Activated naive CD4-positive, alpha-beta T cell treated with anti-CD3 and anti-CD28 coated beads, Interleukin-2, amount 50 U/mL, for 24 hours (primary cell): Measurements from ENCODE around the gene DES.

Experiments used
- H3K27ac Mint-ChIP-seq: one replicate; pipeline ENCODE4 v1.8.0; 2021; ENCODE audit warnings: mild to moderate bottlenecking, mixed read lengths
- H3K27me3 Mint-ChIP-seq: one replicate; pipeline ENCODE4 v1.8.0; 2021; ENCODE audit warnings: mixed read lengths
- H3K36me3 Mint-ChIP-seq: one replicate; pipeline ENCODE4 v1.8.0; 2021; ENCODE audit warnings: mixed read lengths
- H3K4me1 Mint-ChIP-seq: one replicate; pipeline ENCODE4 v1.8.0; 2021; ENCODE audit warnings: mixed read lengths
- H3K4me3 Mint-ChIP-seq: one replicate; pipeline ENCODE4 v1.8.0; 2021; ENCODE audit warnings: mild to moderate bottlenecking, mixed read lengths
- H3K9me3 Mint-ChIP-seq: one replicate; pipeline ENCODE4 v1.8.0; 2021; ENCODE audit warnings: mixed read lengths

Gene DES

DNA sequence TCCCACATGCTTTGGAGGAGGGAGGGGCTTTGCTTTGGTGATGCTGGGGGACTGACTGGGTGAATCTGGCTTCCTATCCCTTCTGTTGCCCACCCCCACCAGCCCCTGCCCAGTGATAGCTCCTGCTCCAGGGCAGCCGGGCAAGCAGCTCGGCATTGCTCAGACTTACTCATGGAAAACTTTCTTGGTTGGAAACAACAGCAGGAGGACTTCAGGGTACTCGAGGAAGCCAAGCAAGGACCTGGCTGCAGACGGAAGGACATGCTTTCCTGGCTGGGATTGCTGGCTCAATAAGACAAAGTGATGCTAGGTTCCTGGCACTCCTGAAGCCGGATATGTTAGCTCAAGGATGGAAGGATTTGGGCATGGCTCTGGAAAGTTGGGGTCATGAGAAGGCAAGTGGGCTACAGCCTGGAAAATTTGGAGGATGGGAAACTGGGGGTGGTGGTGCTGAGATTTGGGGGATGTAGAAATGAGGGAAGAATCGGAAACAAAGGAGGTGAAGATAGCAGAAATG is 19.6 kb downstream of the DES start:
- peaks cover 12% of the 10 kb centered on the region for H3K4me1 Mint-ChIP-seq
- H3K27me3 Mint-ChIP-seq: peaks cover 14% of the 10 kb centered on the region

DNA sequence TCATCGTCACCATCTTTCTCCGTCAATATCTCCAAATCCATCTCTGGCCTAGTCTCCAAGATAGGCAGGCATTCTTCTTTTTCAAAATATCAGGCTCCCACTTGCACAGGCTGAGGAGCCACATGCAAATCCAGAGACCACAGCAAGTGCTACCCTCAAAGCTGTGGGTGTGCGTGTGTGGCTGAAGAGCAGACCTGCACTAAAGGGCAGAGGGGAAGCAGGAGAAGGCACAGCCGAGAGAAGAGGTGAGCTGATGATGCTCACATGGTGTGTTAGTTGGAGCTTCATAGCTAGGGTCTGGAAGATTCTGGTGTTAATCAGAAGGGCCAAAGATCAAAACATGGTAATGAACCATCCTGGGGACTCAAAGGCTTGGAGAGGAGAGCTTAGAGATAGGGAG is 20.3 kb downstream of the DES start:
- Mint-ChIP-seq H3K9me3 (no peaks in the 10 kb centered on the region), H3K4me3 (no peak overlapping the region), H3K27ac (no peak overlapping the region), H3K4me1 (peaks cover 16% of the 10 kb centered on the region), H3K27me3 (peaks cover 14% of the 10 kb centered on the region), H3K36me3 (no peaks in the 10 kb centered on the region)

More for the DNA sequence above, 19.6 kb downstream of the DES start:
- H3K27ac Mint-ChIP-seq: no peak overlapping the region
- no peaks in the 10 kb centered on the region for H3K9me3 Mint-ChIP-seq
- H3K36me3 Mint-ChIP-seq: no peaks in the 10 kb centered on the region
- no peak overlapping the region for H3K4me3 Mint-ChIP-seq

GRCh38 chr2:219439506-219439905 is 21.3 kb downstream of the DES start:
- Mint-ChIP-seq H3K36me3 (no peaks in the 10 kb centered on the region), H3K4me3 (no peak overlapping the region), H3K9me3 (no peaks in the 10 kb centered on the region), H3K27me3 (peaks cover 10% of the 10 kb centered on the region), H3K4me1 (peaks cover 16% of the 10 kb centered on the region), H3K27ac (no peak overlapping the region)

DNA sequence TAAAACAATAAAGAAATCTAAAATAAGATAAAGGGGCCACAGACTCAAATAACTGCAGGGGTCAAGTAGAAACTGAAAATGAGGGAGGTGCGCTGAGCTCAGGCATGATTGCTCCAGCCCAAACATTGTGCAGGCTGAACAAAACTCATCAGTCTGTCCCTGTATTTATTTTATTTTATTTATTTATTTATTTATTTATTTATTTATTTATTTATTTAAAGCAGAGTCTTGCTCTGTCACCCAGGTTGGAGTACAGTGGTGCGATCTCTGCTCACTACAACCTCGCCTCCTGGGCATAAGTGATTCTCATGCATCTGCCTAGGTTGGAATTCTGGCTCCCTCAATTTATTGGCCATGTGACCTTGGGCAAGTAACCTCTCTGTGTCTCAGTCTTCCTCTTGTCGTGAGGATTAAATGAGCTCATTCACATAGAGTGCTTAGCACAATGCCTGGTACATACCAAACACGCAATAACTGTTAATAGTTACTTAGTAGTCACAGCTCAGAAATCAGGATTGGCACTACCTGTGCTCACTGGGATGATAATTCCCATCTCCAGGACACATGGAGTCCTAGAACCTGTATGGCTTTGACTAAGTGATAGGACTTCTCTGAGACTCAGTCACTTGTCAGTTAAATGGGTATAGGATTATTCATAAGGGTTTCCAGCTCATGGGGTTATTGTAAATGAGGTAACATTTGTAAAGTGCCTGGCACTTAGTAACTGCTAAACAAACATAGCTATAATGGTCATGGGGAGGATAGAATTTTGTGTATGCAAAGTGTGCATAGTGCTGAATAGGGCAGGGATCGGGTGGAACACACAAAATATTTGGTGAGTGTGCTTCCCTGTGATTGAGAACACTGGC is 22.4 kb downstream of the DES start:
- Mint-ChIP-seq H3K27ac (peak overlapping the region; percentile 87), H3K27me3 (peaks cover 9% of the 10 kb centered on the region), H3K4me3 (peak overlapping the region; percentile 82), H3K36me3 (no peaks in the 10 kb centered on the region), H3K4me1 (peaks cover 16% of the 10 kb centered on the region), H3K9me3 (no peaks in the 10 kb centered on the region)

DNA sequence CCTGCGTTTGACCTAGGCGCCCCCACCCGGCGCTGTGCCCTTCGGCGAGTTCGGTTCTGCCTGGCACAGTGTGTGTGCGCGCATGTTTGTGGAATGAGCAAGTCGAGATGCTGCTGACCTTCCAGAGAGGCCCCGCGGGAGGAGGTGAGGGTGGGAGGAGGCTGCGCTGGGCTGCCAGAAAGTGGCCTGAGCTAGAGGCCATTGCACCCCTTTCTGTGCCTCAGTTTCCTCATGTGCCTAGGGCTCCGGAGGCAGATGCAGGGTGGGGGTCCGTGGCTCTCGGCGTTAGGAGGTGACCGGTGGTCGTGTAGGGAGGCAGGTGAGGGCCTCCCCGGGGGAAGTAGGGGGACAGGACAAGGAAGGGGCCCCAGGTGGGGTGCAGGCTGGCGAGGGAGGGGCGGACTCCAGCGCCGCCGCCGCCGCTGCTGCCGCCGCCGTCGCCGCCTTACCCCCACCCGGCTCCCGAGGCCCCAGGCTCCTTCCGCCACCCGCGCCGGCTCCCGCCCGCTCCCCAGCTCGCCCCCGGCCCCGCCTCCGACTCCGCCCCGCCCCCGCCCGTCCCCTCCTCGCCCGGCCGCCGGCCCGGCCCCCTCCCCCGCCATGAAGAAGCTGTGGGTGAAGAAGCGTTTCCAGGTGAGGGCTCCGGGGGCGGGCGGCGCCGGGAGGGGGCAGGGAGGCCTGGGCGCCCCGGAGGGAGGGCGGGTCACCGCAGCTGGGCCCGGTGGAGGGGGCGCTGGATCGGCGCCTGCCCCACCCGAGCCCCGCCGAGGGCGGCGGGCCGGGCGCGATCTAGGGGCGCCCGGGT is 23.5 kb downstream of the DES start:
- peaks cover 3% of the 10 kb centered on the region for H3K27me3 Mint-ChIP-seq
- H3K36me3 Mint-ChIP-seq: no peaks in the 10 kb centered on the region
- H3K27ac Mint-ChIP-seq: no peak overlapping the region
- H3K9me3 Mint-ChIP-seq: no peaks in the 10 kb centered on the region
- H3K4me1 Mint-ChIP-seq: peaks cover 16% of the 10 kb centered on the region
- H3K4me3 Mint-ChIP-seq: peak overlapping the region; percentile 82

GRCh38 chr2:219442256-219443015 is 24.3 kb downstream of the DES start:
- H3K27ac Mint-ChIP-seq: no peak overlapping the region
- H3K9me3 Mint-ChIP-seq: no peaks in the 10 kb centered on the region
- no peaks in the 10 kb centered on the region for H3K36me3 Mint-ChIP-seq
- H3K4me3 Mint-ChIP-seq: peak overlapping the region; percentile 82
- peaks cover 16% of the 10 kb centered on the region for H3K4me1 Mint-ChIP-seq
- peaks cover 3% of the 10 kb centered on the region for H3K27me3 Mint-ChIP-seq

- peaks cover 3% of the 10 kb centered on the region for H3K27me3 Mint-ChIP-seq
- no peaks in the 10 kb centered on the region for H3K36me3 Mint-ChIP-seq
- H3K9me3 Mint-ChIP-seq: no peaks in the 10 kb centered on the region
- H3K4me1 Mint-ChIP-seq: peaks cover 16% of the 10 kb centered on the region
- H3K27ac Mint-ChIP-seq: no peak overlapping the region
- peak overlapping the region; percentile 82 for H3K4me3 Mint-ChIP-seq
Observed at GRCh38 chr2:219443016-219443696, 25.0 kb downstream of the DES start.

DNA sequence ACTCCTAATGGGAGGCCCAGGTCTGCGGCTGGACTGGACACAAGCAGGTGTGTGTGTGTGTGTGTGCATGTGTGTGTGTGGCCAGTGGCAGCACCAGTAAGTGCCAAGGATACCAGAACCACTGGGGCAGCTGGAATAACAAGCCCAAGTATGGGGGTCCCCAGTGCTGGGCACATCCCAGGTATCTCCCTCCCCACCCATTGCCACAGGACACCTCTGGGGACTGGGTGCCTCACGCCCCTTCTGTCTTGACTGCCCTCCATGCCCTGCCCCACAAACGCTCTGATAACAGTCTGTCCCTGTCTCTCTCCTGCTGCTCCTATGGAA is 25.5 kb downstream of the DES start:
- no peak overlapping the region for H3K4me3 Mint-ChIP-seq
- no peaks in the 10 kb centered on the region for H3K9me3 Mint-ChIP-seq
- H3K27me3 Mint-ChIP-seq: peaks cover 3% of the 10 kb centered on the region
- H3K36me3 Mint-ChIP-seq: no peaks in the 10 kb centered on the region
- no peak overlapping the region for H3K27ac Mint-ChIP-seq
- H3K4me1 Mint-ChIP-seq: peaks cover 16% of the 10 kb centered on the region

DNA sequence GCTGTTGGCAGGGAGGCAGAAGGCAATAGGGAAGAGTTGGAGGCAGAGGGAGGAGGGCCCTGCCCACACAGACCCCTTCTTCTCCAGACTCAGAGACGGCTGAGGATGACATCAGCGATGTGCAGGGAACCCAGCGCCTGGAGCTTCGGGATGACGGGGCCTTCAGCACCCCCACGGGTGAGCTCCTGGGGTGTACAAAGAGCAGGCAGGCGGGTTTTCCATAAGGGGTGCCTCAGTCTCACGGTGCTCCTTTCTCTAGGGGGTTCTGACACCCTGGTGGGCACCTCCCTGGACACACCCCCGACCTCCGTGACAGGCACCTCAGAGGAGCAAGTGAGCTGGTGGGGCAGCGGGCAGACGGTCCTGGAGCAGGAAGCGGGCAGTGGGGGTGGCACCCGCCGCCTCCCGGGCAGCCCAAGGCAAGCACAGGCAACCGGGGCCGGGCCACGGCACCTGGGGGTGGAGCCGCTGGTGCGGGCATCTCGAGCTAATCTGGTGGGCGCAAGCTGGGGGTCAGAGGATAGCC is 26.5 kb downstream of the DES start:
- Mint-ChIP-seq H3K27me3 (peaks cover 4% of the 10 kb centered on the region), H3K36me3 (peaks cover under 1% of the 10 kb centered on the region), H3K27ac (no peak overlapping the region), H3K4me3 (no peak overlapping the region), H3K4me1 (peaks cover 16% of the 10 kb centered on the region), H3K9me3 (no peaks in the 10 kb centered on the region)

DNA sequence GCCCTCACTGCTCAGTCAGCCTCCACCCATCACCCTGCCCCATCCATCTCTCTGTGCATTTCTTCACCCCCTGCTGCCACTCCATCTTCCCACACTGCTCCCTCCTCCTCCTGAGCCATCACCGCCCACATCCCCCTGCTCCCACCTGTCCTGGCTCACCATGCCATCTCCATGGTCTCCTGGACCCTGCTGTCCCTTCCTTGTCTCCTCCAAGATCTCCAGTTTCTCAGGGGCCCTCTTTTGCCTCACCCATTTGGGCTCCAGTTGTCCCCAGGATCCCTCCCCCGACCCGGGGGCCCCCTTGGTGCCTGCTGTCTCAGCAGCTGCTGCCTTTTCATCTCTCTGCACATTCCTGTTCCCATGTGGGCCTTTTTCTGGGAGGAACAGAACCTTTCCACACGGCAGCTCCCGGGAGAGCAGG is 27.1 kb downstream of the DES start:
- Mint-ChIP-seq H3K27me3 (peaks cover 10% of the 10 kb centered on the region), H3K9me3 (no peaks in the 10 kb centered on the region), H3K27ac (no peak overlapping the region), H3K36me3 (peaks cover 3% of the 10 kb centered on the region), H3K4me1 (peaks cover 20% of the 10 kb centered on the region), H3K4me3 (no peak overlapping the region)

DNA sequence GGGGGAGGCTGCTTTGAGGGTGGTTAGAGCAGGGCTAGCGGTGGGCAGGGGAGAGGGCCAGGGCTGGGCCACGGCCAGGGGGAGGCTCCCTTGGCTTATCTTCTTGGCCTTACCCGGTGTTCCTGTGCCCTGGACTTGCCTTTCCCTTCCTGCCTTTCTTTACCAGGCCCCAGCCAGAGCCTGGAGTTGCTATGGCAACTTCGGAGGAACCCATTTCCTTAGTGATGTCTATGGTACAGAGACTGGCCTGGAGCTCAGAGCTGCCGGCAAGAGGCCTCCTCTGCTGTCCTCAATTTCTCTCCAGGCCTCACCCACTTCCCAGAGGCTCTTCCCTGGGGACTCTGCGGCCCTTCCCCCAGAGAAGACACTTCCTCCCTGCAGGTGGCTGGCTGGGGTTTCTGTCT is 27.9 kb downstream of the DES start:
- H3K9me3 Mint-ChIP-seq: no peaks in the 10 kb centered on the region
- H3K27ac Mint-ChIP-seq: no peak overlapping the region
- H3K27me3 Mint-ChIP-seq: peaks cover 9% of the 10 kb centered on the region
- H3K4me3 Mint-ChIP-seq: no peak overlapping the region
- peaks cover 3% of the 10 kb centered on the region for H3K36me3 Mint-ChIP-seq
- H3K4me1 Mint-ChIP-seq: peaks cover 15% of the 10 kb centered on the region

GRCh38 chr2:219446689-219447088 is 28.5 kb downstream of the DES start:
- H3K9me3 Mint-ChIP-seq: no peaks in the 10 kb centered on the region
- peaks cover 9% of the 10 kb centered on the region for H3K27me3 Mint-ChIP-seq
- peaks cover 11% of the 10 kb centered on the region for H3K4me1 Mint-ChIP-seq
- H3K36me3 Mint-ChIP-seq: peaks cover 3% of the 10 kb centered on the region
- no peak overlapping the region for H3K27ac Mint-ChIP-seq
- no peak overlapping the region for H3K4me3 Mint-ChIP-seq

DNA sequence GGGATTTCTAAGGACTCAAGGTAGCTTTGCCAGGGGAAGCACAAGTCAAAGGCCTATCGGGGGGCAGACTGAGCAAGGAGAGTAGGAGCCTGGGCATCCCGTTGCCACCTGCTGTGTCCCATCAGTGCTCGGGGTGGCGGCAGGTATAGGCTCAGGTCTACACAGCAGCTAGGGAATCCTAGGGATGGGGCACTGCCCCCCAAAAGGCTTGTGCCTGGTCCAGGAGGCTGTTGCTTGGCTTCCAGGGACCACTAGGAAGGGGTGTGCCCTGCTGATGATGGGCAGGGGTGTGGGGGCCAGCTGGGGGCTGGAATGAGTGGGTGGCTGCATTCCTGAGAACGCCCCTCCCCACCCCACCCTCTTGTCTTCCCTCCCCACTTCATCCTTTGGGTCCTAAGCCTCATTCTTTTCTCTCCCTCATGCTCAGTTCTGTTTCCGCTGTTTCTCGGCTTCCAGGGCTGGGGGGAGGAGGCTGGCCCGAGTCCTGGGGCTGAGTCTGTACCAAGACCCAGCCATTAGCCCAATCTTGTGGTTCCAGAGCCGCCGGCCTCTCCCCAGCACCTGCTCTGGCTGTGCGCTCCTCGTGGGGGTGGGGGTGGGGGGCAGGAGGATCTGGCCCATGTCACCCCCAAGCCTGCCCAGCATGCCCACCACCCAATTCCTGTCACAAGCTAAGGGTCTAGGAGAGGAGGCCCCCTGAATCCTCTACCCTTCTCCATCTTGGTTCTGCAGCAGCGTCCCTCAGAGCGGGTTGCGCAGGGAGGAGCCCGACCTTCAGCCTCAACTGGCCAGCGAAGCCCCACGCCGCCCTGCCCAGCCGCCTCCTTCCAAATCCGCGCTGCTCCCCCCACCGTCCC is 29.3 kb downstream of the DES start:
- H3K9me3 Mint-ChIP-seq: no peaks in the 10 kb centered on the region
- H3K27me3 Mint-ChIP-seq: peaks cover 9% of the 10 kb centered on the region
- H3K4me1 Mint-ChIP-seq: peaks cover 11% of the 10 kb centered on the region
- H3K4me3 Mint-ChIP-seq: no peak overlapping the region
- peaks cover 3% of the 10 kb centered on the region for H3K36me3 Mint-ChIP-seq
- H3K27ac Mint-ChIP-seq: no peak overlapping the region

GRCh38 chr2:219448099-219448775 is 30.1 kb downstream of the DES start:
- Mint-ChIP-seq H3K9me3 (no peaks in the 10 kb centered on the region), H3K4me1 (peaks cover 4% of the 10 kb centered on the region), H3K36me3 (peaks cover 3% of the 10 kb centered on the region), H3K27ac (no peak overlapping the region), H3K4me3 (no peak overlapping the region), H3K27me3 (peaks cover 9% of the 10 kb centered on the region)
